Activated naive CD8-positive, alpha-beta T cell treated with anti-CD3 and anti-CD28 coated beads for 36 hours (primary cell): ENCODE measurements around the gene KCNMB1. TPM values are rescaled to one million over a fixed set of nuclear protein-coding genes. Genes with fewer than 3 reads are reported as not detected.

Experiments used
- DNase-seq: peaks from one replicate; pipeline ENCODE4 v3.0.0; 2021
- H3K27ac Mint-ChIP-seq: one replicate; pipeline ENCODE4 v1.8.0; 2022; ENCODE audit warnings: mild to moderate bottlenecking, moderate library complexity, mixed read lengths
- H3K27me3 Mint-ChIP-seq: one replicate; pipeline ENCODE4 v1.8.0; 2022; ENCODE audit warnings: mild to moderate bottlenecking, mixed read lengths
- H3K36me3 Mint-ChIP-seq: one replicate; pipeline ENCODE4 v1.8.0; 2021; ENCODE audit warnings: mild to moderate bottlenecking, mixed read lengths
- H3K4me1 Mint-ChIP-seq: one replicate; pipeline ENCODE4 v1.8.0; 2021; ENCODE audit warnings: mixed read lengths
- H3K4me3 Mint-ChIP-seq: one replicate; pipeline ENCODE4 v1.8.0; 2022; ENCODE audit warnings: mild to moderate bottlenecking, moderate library complexity, mixed read lengths
- H3K9me3 Mint-ChIP-seq: one replicate; pipeline ENCODE4 v1.8.0; 2022; ENCODE audit warnings: mixed read lengths
- total RNA-seq, 2 experiments: library from RNA; stranded (reverse); gene quantifications; one replicate each; pipeline ENCODE4 v1.2.3, GENCODE V29; 2021

The KCNMB1 gene
- total RNA-seq, 2 experiments from 2014 or later: not detected

GRCh38 chr5:170375283-170375682 lies 13.9 kb downstream of the KCNMB1 start:
- H3K27ac Mint-ChIP-seq: no peak overlapping the region
- no peaks in the 10 kb centered on the region for H3K4me1 Mint-ChIP-seq
- H3K27me3 Mint-ChIP-seq: no peaks in the 10 kb centered on the region
- H3K36me3 Mint-ChIP-seq: no peaks in the 10 kb centered on the region
- DNase-seq: no peak
- H3K4me3 Mint-ChIP-seq: no peak overlapping the region
- H3K9me3 Mint-ChIP-seq: no peaks in the 10 kb centered on the region

GRCh38 chr5:170372971-170373370 lies 16.2 kb downstream of the KCNMB1 start:
- no peaks in the 10 kb centered on the region for H3K36me3 Mint-ChIP-seq
- H3K4me1 Mint-ChIP-seq: no peaks in the 10 kb centered on the region
- H3K27ac Mint-ChIP-seq: no peak overlapping the region
- no peaks in the 10 kb centered on the region for H3K9me3 Mint-ChIP-seq
- no peak overlapping the region for H3K4me3 Mint-ChIP-seq
- H3K27me3 Mint-ChIP-seq: no peaks in the 10 kb centered on the region
- no peak for DNase-seq

GRCh38 chr5:170368586-170368985 lies 20.6 kb downstream of the KCNMB1 start:
- no peak overlapping the region for H3K27ac Mint-ChIP-seq
- H3K36me3 Mint-ChIP-seq: no peaks in the 10 kb centered on the region
- no peak for DNase-seq
- no peak overlapping the region for H3K4me3 Mint-ChIP-seq
- no peaks in the 10 kb centered on the region for H3K9me3 Mint-ChIP-seq
- H3K27me3 Mint-ChIP-seq: no peaks in the 10 kb centered on the region
- no peaks in the 10 kb centered on the region for H3K4me1 Mint-ChIP-seq

GRCh38 chr5:170366276-170366675 lies 22.9 kb downstream of the KCNMB1 start:
- H3K27me3 Mint-ChIP-seq: no peaks in the 10 kb centered on the region
- no peaks in the 10 kb centered on the region for H3K36me3 Mint-ChIP-seq
- no peak for DNase-seq

GRCh38 chr5:170365831-170366230 lies 23.3 kb downstream of the KCNMB1 start:
- Mint-ChIP-seq H3K27me3 (no peaks in the 10 kb centered on the region), H3K4me3 (no peak overlapping the region), H3K9me3 (no peaks in the 10 kb centered on the region), H3K27ac (no peak overlapping the region), H3K36me3 (no peaks in the 10 kb centered on the region), H3K4me1 (peaks cover 2% of the 10 kb centered on the region)
- no peak for DNase-seq

More at GRCh38 chr5:170366276-170366675, 22.9 kb downstream of the KCNMB1 start:
- no peak overlapping the region for H3K27ac Mint-ChIP-seq
- H3K9me3 Mint-ChIP-seq: no peaks in the 10 kb centered on the region
- H3K4me3 Mint-ChIP-seq: no peak overlapping the region
- H3K4me1 Mint-ChIP-seq: peaks cover 2% of the 10 kb centered on the region

- Mint-ChIP-seq H3K4me1 (peaks cover 2% of the 10 kb centered on the region), H3K27ac (no peak overlapping the region), H3K4me3 (no peak overlapping the region), H3K9me3 (no peaks in the 10 kb centered on the region), H3K36me3 (no peaks in the 10 kb centered on the region), H3K27me3 (no peaks in the 10 kb centered on the region)
- no peak for DNase-seq
Measured at GRCh38 chr5:170365011-170365410, 24.2 kb downstream of the KCNMB1 start.

- Mint-ChIP-seq H3K4me1 (peaks cover 2% of the 10 kb centered on the region), H3K9me3 (no peaks in the 10 kb centered on the region), H3K4me3 (no peak overlapping the region), H3K36me3 (no peaks in the 10 kb centered on the region), H3K27ac (no peak overlapping the region), H3K27me3 (no peaks in the 10 kb centered on the region)
- no peak for DNase-seq
Measured at GRCh38 chr5:170363671-170364070, 25.5 kb downstream of the KCNMB1 start.

- H3K27me3 Mint-ChIP-seq: no peaks in the 10 kb centered on the region
- H3K27ac Mint-ChIP-seq: no peak overlapping the region
- no peak overlapping the region for H3K4me3 Mint-ChIP-seq
- no peaks in the 10 kb centered on the region for H3K36me3 Mint-ChIP-seq
- H3K9me3 Mint-ChIP-seq: no peaks in the 10 kb centered on the region
- peaks cover 6% of the 10 kb centered on the region for H3K4me1 Mint-ChIP-seq
- DNase-seq: no peak
Measured at GRCh38 chr5:170362656-170363055, 26.5 kb downstream of the KCNMB1 start.

- Mint-ChIP-seq H3K27ac (no peak overlapping the region), H3K27me3 (no peaks in the 10 kb centered on the region), H3K36me3 (no peaks in the 10 kb centered on the region), H3K4me1 (peaks cover 7% of the 10 kb centered on the region), H3K9me3 (no peaks in the 10 kb centered on the region), H3K4me3 (no peak overlapping the region)
- DNase-seq: no peak
Measured at GRCh38 chr5:170362102-170362501, 27.1 kb downstream of the KCNMB1 start.

GRCh38 chr5:170361616-170362015 lies 27.6 kb downstream of the KCNMB1 start:
- H3K9me3 Mint-ChIP-seq: no peaks in the 10 kb centered on the region
- H3K36me3 Mint-ChIP-seq: no peaks in the 10 kb centered on the region
- H3K4me3 Mint-ChIP-seq: no peak overlapping the region
- DNase-seq: no peak
- H3K27ac Mint-ChIP-seq: no peak overlapping the region
- H3K4me1 Mint-ChIP-seq: peaks cover 7% of the 10 kb centered on the region
- no peaks in the 10 kb centered on the region for H3K27me3 Mint-ChIP-seq

- no peak for DNase-seq
- H3K4me3 Mint-ChIP-seq: no peak overlapping the region
- no peaks in the 10 kb centered on the region for H3K9me3 Mint-ChIP-seq
- H3K27me3 Mint-ChIP-seq: no peaks in the 10 kb centered on the region
- H3K36me3 Mint-ChIP-seq: no peaks in the 10 kb centered on the region
- H3K4me1 Mint-ChIP-seq: peaks cover 7% of the 10 kb centered on the region
- H3K27ac Mint-ChIP-seq: no peak overlapping the region
Measured at GRCh38 chr5:170361116-170361515, 28.1 kb downstream of the KCNMB1 start.

- Mint-ChIP-seq H3K4me3 (no peak overlapping the region), H3K27ac (no peak overlapping the region), H3K4me1 (peaks cover 7% of the 10 kb centered on the region), H3K9me3 (no peaks in the 10 kb centered on the region), H3K36me3 (no peaks in the 10 kb centered on the region), H3K27me3 (no peaks in the 10 kb centered on the region)
- no peak for DNase-seq
Measured at GRCh38 chr5:170360709-170361108, 28.5 kb downstream of the KCNMB1 start.

GRCh38 chr5:170357955-170358444 lies 31.2 kb downstream of the KCNMB1 start:
- Mint-ChIP-seq H3K4me1 (peaks cover 7% of the 10 kb centered on the region), H3K36me3 (no peaks in the 10 kb centered on the region), H3K9me3 (no peaks in the 10 kb centered on the region), H3K27me3 (peaks cover 10% of the 10 kb centered on the region), H3K27ac (no peak overlapping the region), H3K4me3 (no peak overlapping the region)
- DNase-seq: no peak

GRCh38 chr5:170355601-170356098 lies 33.5 kb downstream of the KCNMB1 start:
- Mint-ChIP-seq H3K4me1 (peaks cover 4% of the 10 kb centered on the region), H3K36me3 (no peaks in the 10 kb centered on the region), H3K9me3 (no peaks in the 10 kb centered on the region), H3K27ac (no peak overlapping the region), H3K27me3 (peaks cover 14% of the 10 kb centered on the region), H3K4me3 (no peak overlapping the region)
- no peak for DNase-seq

- H3K27me3 Mint-ChIP-seq: peaks cover 15% of the 10 kb centered on the region
- H3K27ac Mint-ChIP-seq: no peak overlapping the region
- no peak overlapping the region for H3K4me3 Mint-ChIP-seq
- H3K36me3 Mint-ChIP-seq: no peaks in the 10 kb centered on the region
- no peak for DNase-seq
- H3K4me1 Mint-ChIP-seq: peaks cover 4% of the 10 kb centered on the region
- no peaks in the 10 kb centered on the region for H3K9me3 Mint-ChIP-seq
Measured at GRCh38 chr5:170353961-170354360, 35.2 kb downstream of the KCNMB1 start.

- Mint-ChIP-seq H3K27ac (no peak overlapping the region), H3K4me1 (peaks cover 10% of the 10 kb centered on the region), H3K9me3 (no peaks in the 10 kb centered on the region), H3K27me3 (peaks cover 22% of the 10 kb centered on the region), H3K4me3 (no peak overlapping the region), H3K36me3 (no peaks in the 10 kb centered on the region)
- no peak for DNase-seq
Measured at GRCh38 chr5:170353011-170353761, 36.0 kb downstream of the KCNMB1 start.
